GM12878 (cell line): ENCODE measurements around the gene CEND1. TPM values are rescaled to one million over a fixed set of nuclear protein-coding genes. Genes with fewer than 3 reads are reported as not detected.
"Not testable (repeated sequence)": the region's sequence is repeated elsewhere in the genome, so short reads cannot be mapped to it uniquely, and the experiment has no call there.

Experiments
- ATAC-seq: fragments of 200-7000 bp; cut with Tn5 transposase; 3 replicates; pipeline ENCODE4 v1.9.1; 2020; ENCODE audit warnings: mild to moderate bottlenecking, moderate library complexity
- BruUV-seq: library from RNA; stranded (reverse); fragments of 400-500 nt; replicated peaks from 2 replicates; lab custom pipeline; 2021; lab: Mats Ljungman, UMichigan
- CTCF ChIA-PET: fragments of 300-600 bp; sonication (Branson Sonifier 250); formaldehyde crosslinking; extraction: SDS; loops from one replicate; lab custom pipeline; 2021; ENCODE audit warnings: inconsistent platforms; lab: Yijun Ruan, JAX
- POLR2A ChIA-PET: fragments of 350-600 bp; formaldehyde crosslinking; extraction: SDS; loops from one replicate; lab custom pipeline; 2021; ENCODE audit warnings: inconsistent platforms; lab: Charles Lee
- RAD21 ChIA-PET: fragments of 300-600 bp; sonication (Branson Sonifier 250); formaldehyde crosslinking; loops from one replicate; lab custom pipeline; 2023; ENCODE audit warnings: antibody characterized with exemption; ENCODE audit not compliant: unreplicated experiment; lab: Charles Lee
- SMC1A ChIA-PET: fragments of 300-600 bp; sonication (Branson Sonifier 250); formaldehyde crosslinking; loops from one replicate; lab custom pipeline; 2023; ENCODE audit not compliant: unreplicated experiment, uncharacterized antibody; lab: Charles Lee
- DNase-seq: peaks from one replicate; pipeline ENCODE4 v3.0.0-alpha.2; 2011; ENCODE audit warnings: low read depth, low spot score
- FAIRE-seq: peaks from 3 replicates; lab custom pipeline; 2011; peaks lifted over from hg19 to GRCh38; lab: Jason Lieb, UNC
- H2AFZ ChIP-seq: 2 replicates; pipeline ENCODE4 v1.6.0; 2011; ENCODE audit warnings: low read depth, low read length, control low read depth; ENCODE audit not compliant: control insufficient read depth
- H3K27ac ChIP-seq: 2 replicates; pipeline ENCODE4 v1.5.1; 2011; ENCODE audit warnings: control low read depth; ENCODE audit not compliant: control insufficient read depth, insufficient read depth
- H3K27me3 ChIP-seq, 2 experiments: replicated peaks in 1 of 2; 2 replicates each; pipeline versions ENCODE4 v1.6.0 to v1.6.1; 2011; ENCODE audit warnings: low read length in 1 of 2; ENCODE audit not compliant: control insufficient read depth in 2 of 2, insufficient read depth in 2 of 2
- H3K36me3 ChIP-seq, 2 experiments: 2 replicates each; pipeline ENCODE4 v1.5.1; 2011; ENCODE audit warnings: low read length in 1 of 2; ENCODE audit not compliant: control insufficient read depth in 2 of 2, insufficient read depth in 2 of 2
- H3K4me1 ChIP-seq: 2 replicates; pipeline ENCODE4 v1.6.1; 2011; ENCODE audit warnings: mild to moderate bottlenecking, low read length, moderate library complexity, mixed read lengths; ENCODE audit not compliant: control insufficient read depth, insufficient read depth
- H3K4me2 ChIP-seq: 2 replicates; pipeline ENCODE4 v1.6.0; 2011; ENCODE audit warnings: control low read depth; ENCODE audit not compliant: control insufficient read depth, insufficient read depth
- H3K4me3 ChIP-seq: fragments of 200-600 bp; sonication (generic); 2 replicates; pipeline ENCODE4 v1.5.1; 2016
- H3K79me2 ChIP-seq: 2 replicates; pipeline ENCODE4 v1.6.0; 2011; ENCODE audit warnings: low read length; ENCODE audit not compliant: control insufficient read depth, insufficient read depth
- H3K9ac ChIP-seq: 2 replicates; pipeline ENCODE4 v1.8.0; 2011; ENCODE audit warnings: low read length, control low read depth, mixed read lengths; ENCODE audit not compliant: control insufficient read depth, insufficient read depth
- H3K9me3 ChIP-seq: replicated peaks from 3 replicates; pipeline ENCODE4 v1.5.1; 2011; ENCODE audit warnings: mild to moderate bottlenecking, low read length; ENCODE audit not compliant: control insufficient read depth, insufficient read depth
- H4K20me1 ChIP-seq: 2 replicates; pipeline ENCODE4 v1.6.0; 2011; ENCODE audit not compliant: control insufficient read depth, insufficient read depth
- CEBPB ChIP-seq, 2 experiments: fragments of 150-350 bp in 1 of 2; IDR thresholded peaks; 2 replicates each; pipeline ENCODE4 v1.6.1; 2012 to 2014; ENCODE audit warnings: low read depth in 2 of 2, low read length in 2 of 2, borderline replicate concordance in 1 of 2, inconsistent platforms in 1 of 2
- EED ChIP-seq: sonication (generic); IDR thresholded peaks from 2 replicates; pipeline ENCODE4 v1.6.1; 2016; ENCODE audit warnings: antibody characterized with exemption, low read depth
- NR2C1 ChIP-seq: fragments of 450-650 bp; IDR thresholded peaks from 2 replicates; pipeline ENCODE4 v1.6.1; 2017; ENCODE audit warnings: antibody characterized with exemption, mild to moderate bottlenecking, moderate library complexity
- PAX8 ChIP-seq: fragments of 450-650 bp; IDR thresholded peaks from 2 replicates; pipeline ENCODE4 v1.6.1; 2017; ENCODE audit warnings: mild to moderate bottlenecking, moderate library complexity
- PKNOX1 ChIP-seq: fragments of 450-650 bp; IDR thresholded peaks from 2 replicates; pipeline ENCODE4 v1.6.1; 2016; ENCODE audit warnings: mild to moderate bottlenecking
- SMAD5 ChIP-seq: IDR thresholded peaks from 2 replicates; pipeline ENCODE4 v1.6.1; 2016; ENCODE audit warnings: antibody characterized with exemption, low read depth
- STAT1 ChIP-seq: fragments of 450-650 bp; conservative IDR thresholded peaks from 2 replicates; pipeline ENCODE4 v1.6.1; 2014; ENCODE audit warnings: antibody characterized with exemption, mild to moderate bottlenecking
- TARDBP ChIP-seq: IDR thresholded peaks from 2 replicates; pipeline ENCODE4 v1.6.1; 2016; ENCODE audit warnings: borderline replicate concordance
- WGBS: methylation state at CpG from one replicate; pipeline ENCODE4 v1.1.6; 2016; ENCODE audit warnings: low lambda C conversion rate; ENCODE audit not compliant: insufficient replicate concordance, insufficient coverage; ENCODE audit errors: missing lambda C conversion rate; 5-methylcytosine and 5-hydroxymethylcytosine counted together
- in situ Hi-C: fragments of 300-500 bp; cut with MboI; formaldehyde crosslinking; loops from 9 replicates; pipeline ENCODE4 v1.14.3; 2018; ENCODE audit warnings: mixed read lengths
- intact Hi-C: fragments of 100-400 bp; cut with micrococcal nuclease; formaldehyde crosslinking; loops from one replicate; pipeline ENCODE4 v1.14.2; 2022; ENCODE audit not compliant: unreplicated experiment
- polyA plus RNA-seq, 11 experiments: library from polyadenylated mRNA; depleted of rRNA in 4 of 11; unstranded in 6 of 11; stranded (reverse) in 5 of 11; fragments of >200 nt; fragmentation: Nextera tagmentation in 4 of 11; fragmentation: Illumina TruSeq in 1 of 11; extraction: Ambion mirVana in 4 of 11; extraction: Trizol in 1 of 11; gene quantifications; 1 replicate in 1 of 11; 2 replicates in 10 of 11; pipeline versions ENCODE4 v1.2.1 to v1.2.3, GENCODE V29; 2011 to 2016; ENCODE audit warnings: inconsistent platforms in 2 of 11, missing spikeins in 2 of 11, low read depth in 1 of 11
- total RNA-seq, 4 experiments: library from RNA; depleted of rRNA in 3 of 4; stranded (reverse); fragments of >200 nt in 3 of 4; fragmentation: Illumina TruSeq in 1 of 4; extraction: Trizol in 1 of 4; gene quantifications; 2 replicates each; pipeline versions ENCODE4 v1.2.1 to v1.2.3, GENCODE V29; 2013 to 2021

Gene CEND1
- total and polyA plus RNA-seq, 10 of the 15 experiments (the other 5 are each of a cell fraction or from before 2014, with no cell fraction given) = 0.31 to 13.6 (median 7.2) TPM; not detected in 1

- ChIA-PET RAD21 (interaction anchor here (0.7 kb wide), 1 partner anchor 77 kb away, joined by 3 read pairs; the partner anchor contains the start of gene PNPLA2), SMC1A (no interaction called here), CTCF (no interaction called here)
- FAIRE-seq (no peak), DNase-seq (no peak)
- intact Hi-C loops (no loop called here), in situ Hi-C loops (no loop called here)
- no peak overlapping the region for H3K9ac ChIP-seq
- H3K4me3 ChIP-seq = no peak overlapping the region
- no peaks in the 10 kb centered on the region for H4K20me1 ChIP-seq
- no peak overlapping the region for H2AFZ ChIP-seq
- H3K4me1 ChIP-seq = no peaks in the 10 kb centered on the region
- H3K27ac ChIP-seq = no peak overlapping the region
- no peaks in the 10 kb centered on the region for H3K27me3 ChIP-seq
- no peaks in the 10 kb centered on the region for H3K79me2 ChIP-seq
- no TSS peak for BruUV-seq
- WGBS = 100% methylated on average over 3 of the region's 3 CpGs
- H3K9me3 ChIP-seq = no peaks in the 10 kb centered on the region
- no peaks in the 10 kb centered on the region for H3K36me3 ChIP-seq
- H3K4me2 ChIP-seq = no peak overlapping the region
- no peak for TF ChIP-seq SMAD5
- TF ChIP-seq PAX8 = no peak
- TF ChIP-seq STAT1 = no peak
- TF ChIP-seq TARDBP = no peak
- TF ChIP-seq EED = no peak
- no peak for TF ChIP-seq NR2C1
- TF ChIP-seq CEBPB (IDR thresholded peaks at IDR 0.05; ENCODE audit: borderline replicate concordance in 1 of 2, low read depth in 2 of 2, low read length in 2 of 2) = no peak
- TF ChIP-seq, all 136 proteins: peak for 0
- no peak for ATAC-seq
- POLR2A ChIA-PET = no interaction called here
Observed at GRCh38 chr11:742156-742546, 47.7 kb downstream of the CEND1 start.

- ATAC-seq, H3K4me3 ChIP-seq, intact Hi-C loops, POLR2A ChIA-PET, BruUV-seq, H2AFZ ChIP-seq, DNase-seq, H3K79me2 ChIP-seq, H3K36me3 ChIP-seq, H3K9ac ChIP-seq, H3K27me3 ChIP-seq, H4K20me1 ChIP-seq, SMC1A ChIA-PET, H3K4me2 ChIP-seq: not testable (repeated sequence)
- WGBS = 6% methylated on average over 10 of the region's 10 CpGs
- CTCF ChIA-PET = interaction anchor here (0.6 kb wide), 1 partner anchor 58 kb away, joined by 5 read pairs; no protein-coding TSS in a partner anchor
- TF ChIP-seq PKNOX1 = peak; percentile 60
- TF ChIP-seq, all 136 proteins: peak for 1; not testable (repeated sequence) for 135
- in situ Hi-C loops, H3K4me1 ChIP-seq, FAIRE-seq, RAD21 ChIA-PET, H3K9me3 ChIP-seq, H3K27ac ChIP-seq: not testable (repeated sequence)
Observed at GRCh38 chr11:737899-738298, 52.0 kb downstream of the CEND1 start.
